Parathyroid adenoma (tissue), 2 donors: ENCODE measurements around the gene KDSR.

Experiments used
- H2AFZ ChIP-seq: fragments of 300-600 bp; sonication (generic); one replicate; pipeline ENCODE4 v1.7.0; 2017; ENCODE audit warnings: antibody characterized with exemption, mild to moderate bottlenecking
- H3K27ac ChIP-seq: fragments of 300-600 bp; sonication (generic); one replicate; pipeline ENCODE4 v1.7.0; 2017
- H3K27me3 ChIP-seq: fragments of 300-600 bp; sonication (generic); one replicate; pipeline ENCODE4 v1.7.0; 2017; ENCODE audit warnings: low read length; ENCODE audit not compliant: control insufficient read depth, insufficient read depth
- H3K36me3 ChIP-seq: fragments of 300-600 bp; sonication (generic); one replicate; pipeline ENCODE4 v1.7.0; 2017; ENCODE audit warnings: low read length; ENCODE audit not compliant: control insufficient read depth, insufficient read depth
- H3K4me1 ChIP-seq: fragments of 300-600 bp; sonication (generic); one replicate; pipeline ENCODE4 v1.7.0; 2017; ENCODE audit warnings: control low read depth
- H3K4me2 ChIP-seq: fragments of 300-600 bp; sonication (generic); one replicate; pipeline ENCODE4 v1.7.0; 2017; ENCODE audit warnings: low read length
- H3K4me3 ChIP-seq: fragments of 300-600 bp; sonication (generic); one replicate; pipeline ENCODE4 v1.7.0; 2017; ENCODE audit warnings: low read depth, low read length
- H3K79me2 ChIP-seq: fragments of 300-600 bp; sonication (generic); one replicate; pipeline ENCODE4 v1.7.0; 2017; ENCODE audit warnings: control low read depth
- H3K9ac ChIP-seq: fragments of 300-600 bp; sonication (generic); one replicate; pipeline ENCODE4 v1.7.0; 2017; ENCODE audit warnings: mild to moderate bottlenecking
- H3K9me3 ChIP-seq: fragments of 300-600 bp; sonication (generic); one replicate; pipeline ENCODE4 v1.7.0; 2017; ENCODE audit warnings: low read length; ENCODE audit not compliant: control insufficient read depth
- CTCF ChIP-seq: fragments of 300-600 bp; sonication (generic); IDR thresholded peaks from one replicate; pipeline ENCODE4 v1.7.0; 2017; ENCODE audit warnings: antibody characterized with exemption, mild to moderate bottlenecking
- donor health status: primary hyperparathyroidism.

The KDSR gene

GRCh38 chr18:63318889-63319382, 48.1 kb downstream of the KDSR start:
- peak overlapping the region; percentile 80 for H3K27ac ChIP-seq
- H3K36me3 ChIP-seq, result no peaks in the 10 kb centered on the region
- peak overlapping the region; percentile 86 for H2AFZ ChIP-seq
- H3K9me3 ChIP-seq, result no peaks in the 10 kb centered on the region
- no peak for TF ChIP-seq CTCF
- peak overlapping the region; percentile 25 for H3K9ac ChIP-seq
- peaks cover 12% of the 10 kb centered on the region for H3K4me1 ChIP-seq
- H3K79me2 ChIP-seq, result no peaks in the 10 kb centered on the region
- H3K4me3 ChIP-seq, result peak overlapping the region; percentile 93
- peak overlapping the region; percentile 73 for H3K4me2 ChIP-seq
- no peaks in the 10 kb centered on the region for H3K27me3 ChIP-seq

- no peaks in the 10 kb centered on the region for H3K79me2 ChIP-seq
- H3K9ac ChIP-seq, result peak overlapping the region; percentile 25
- peak overlapping the region; percentile 73 for H3K4me2 ChIP-seq
- peak; percentile 64 for TF ChIP-seq CTCF
- peak overlapping the region; percentile 62 for H2AFZ ChIP-seq
- H3K9me3 ChIP-seq, result no peaks in the 10 kb centered on the region
- H3K36me3 ChIP-seq, result no peaks in the 10 kb centered on the region
- H3K27ac ChIP-seq, result no peak overlapping the region
- no peaks in the 10 kb centered on the region for H3K27me3 ChIP-seq
- peak overlapping the region; percentile 93 for H3K4me3 ChIP-seq
- peaks cover 12% of the 10 kb centered on the region for H3K4me1 ChIP-seq
Observed at GRCh38 chr18:63317982-63318888, 48.8 kb downstream of the KDSR start.

GRCh38 chr18:63317556-63317946, 49.5 kb downstream of the KDSR start:
- Histone ChIP-seq H3K4me2 (peak overlapping the region; percentile 73), H3K36me3 (no peaks in the 10 kb centered on the region), H3K27ac (no peak overlapping the region), H2AFZ (peak overlapping the region; percentile 62), H3K9me3 (no peaks in the 10 kb centered on the region), H3K9ac (no peak overlapping the region), H3K79me2 (no peaks in the 10 kb centered on the region), H3K4me1 (peaks cover 9% of the 10 kb centered on the region), H3K4me3 (peak overlapping the region; percentile 93), H3K27me3 (no peaks in the 10 kb centered on the region)
- no peak for TF ChIP-seq CTCF

- no peak overlapping the region for H2AFZ ChIP-seq
- no peak overlapping the region for H3K27ac ChIP-seq
- H3K9me3 ChIP-seq, result no peaks in the 10 kb centered on the region
- H3K36me3 ChIP-seq, result no peaks in the 10 kb centered on the region
- H3K9ac ChIP-seq, result no peak overlapping the region
- TF ChIP-seq CTCF, result no peak
- peak overlapping the region; percentile 93 for H3K4me3 ChIP-seq
- no peaks in the 10 kb centered on the region for H3K79me2 ChIP-seq
- H3K27me3 ChIP-seq, result no peaks in the 10 kb centered on the region
- peaks cover 7% of the 10 kb centered on the region for H3K4me1 ChIP-seq
- peak overlapping the region; percentile 73 for H3K4me2 ChIP-seq
Observed at GRCh38 chr18:63316612-63317555, 50.1 kb downstream of the KDSR start.
